ENCODE data around the gene H1-8.

The H1-8 gene

DNA sequence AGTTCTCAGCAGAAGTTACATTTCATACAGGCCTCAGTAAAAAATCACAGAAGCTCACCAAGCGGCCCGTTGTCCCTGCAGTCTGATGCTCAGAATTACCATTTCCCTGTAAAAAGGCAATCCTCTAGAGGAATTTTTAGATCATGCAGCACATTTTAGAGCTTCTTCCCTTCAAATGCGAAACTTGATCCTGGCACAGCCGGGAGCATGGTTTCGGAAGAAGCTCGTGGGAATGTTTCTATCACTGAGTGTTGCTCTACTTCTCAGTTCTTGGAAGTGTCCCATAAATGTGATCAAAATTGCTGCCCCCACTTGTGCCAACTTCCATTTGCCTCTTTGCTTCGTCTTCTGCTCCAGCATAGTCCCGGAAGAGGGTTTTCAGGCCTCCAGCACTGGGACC lies 3.8 kb upstream of the H1-8 start (continued):
- TF ChIP-seq, protein P1, sequence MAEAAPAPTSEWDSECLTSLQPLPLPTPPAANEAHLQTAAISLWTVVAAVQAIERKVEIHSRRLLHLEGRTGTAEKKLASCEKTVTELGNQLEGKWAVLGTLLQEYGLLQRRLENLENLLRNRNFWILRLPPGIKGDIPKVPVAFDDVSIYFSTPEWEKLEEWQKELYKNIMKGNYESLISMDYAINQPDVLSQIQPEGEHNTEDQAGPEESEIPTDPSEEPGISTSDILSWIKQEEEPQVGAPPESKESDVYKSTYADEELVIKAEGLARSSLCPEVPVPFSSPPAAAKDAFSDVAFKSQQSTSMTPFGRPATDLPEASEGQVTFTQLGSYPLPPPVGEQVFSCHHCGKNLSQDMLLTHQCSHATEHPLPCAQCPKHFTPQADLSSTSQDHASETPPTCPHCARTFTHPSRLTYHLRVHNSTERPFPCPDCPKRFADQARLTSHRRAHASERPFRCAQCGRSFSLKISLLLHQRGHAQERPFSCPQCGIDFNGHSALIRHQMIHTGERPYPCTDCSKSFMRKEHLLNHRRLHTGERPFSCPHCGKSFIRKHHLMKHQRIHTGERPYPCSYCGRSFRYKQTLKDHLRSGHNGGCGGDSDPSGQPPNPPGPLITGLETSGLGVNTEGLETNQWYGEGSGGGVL (tag by site-specific recombination; IDR thresholded peaks at IDR 0.05): no peak
- TF ChIP-seq, protein P2, sequence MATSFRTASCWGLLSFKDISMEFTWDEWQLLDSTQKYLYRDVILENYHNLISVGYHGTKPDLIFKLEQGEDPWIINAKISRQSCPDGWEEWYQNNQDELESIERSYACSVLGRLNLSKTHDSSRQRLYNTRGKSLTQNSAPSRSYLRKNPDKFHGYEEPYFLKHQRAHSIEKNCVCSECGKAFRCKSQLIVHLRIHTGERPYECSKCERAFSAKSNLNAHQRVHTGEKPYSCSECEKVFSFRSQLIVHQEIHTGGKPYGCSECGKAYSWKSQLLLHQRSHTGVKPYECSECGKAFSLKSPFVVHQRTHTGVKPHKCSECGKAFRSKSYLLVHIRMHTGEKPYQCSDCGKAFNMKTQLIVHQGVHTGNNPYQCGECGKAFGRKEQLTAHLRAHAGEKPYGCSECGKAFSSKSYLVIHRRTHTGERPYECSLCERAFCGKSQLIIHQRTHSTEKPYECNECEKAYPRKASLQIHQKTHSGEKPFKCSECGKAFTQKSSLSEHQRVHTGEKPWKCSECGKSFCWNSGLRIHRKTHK (tag by site-specific recombination; IDR thresholded peaks at IDR 0.05): no peak
- TF ChIP-seq ZNF416 (tag by site-specific recombination; IDR thresholded peaks at IDR 0.05): no peak
- TF ChIP-seq ZNF274 (IDR thresholded peaks at IDR 0.05; ENCODE audit: low read length): no peak
- TF ChIP-seq ZNF274 (tag by site-specific recombination; IDR thresholded peaks at IDR 0.05; ENCODE audit: borderline replicate concordance): no peak
- no peak for TF ChIP-seq ZNF664 (tag by site-specific recombination; IDR thresholded peaks at IDR 0.05)
- TF ChIP-seq ZNF677 (tag by site-specific recombination; IDR thresholded peaks at IDR 0.05): no peak
- TF ChIP-seq SP7 (tag by site-specific recombination; IDR thresholded peaks at IDR 0.05): no peak

DNA sequence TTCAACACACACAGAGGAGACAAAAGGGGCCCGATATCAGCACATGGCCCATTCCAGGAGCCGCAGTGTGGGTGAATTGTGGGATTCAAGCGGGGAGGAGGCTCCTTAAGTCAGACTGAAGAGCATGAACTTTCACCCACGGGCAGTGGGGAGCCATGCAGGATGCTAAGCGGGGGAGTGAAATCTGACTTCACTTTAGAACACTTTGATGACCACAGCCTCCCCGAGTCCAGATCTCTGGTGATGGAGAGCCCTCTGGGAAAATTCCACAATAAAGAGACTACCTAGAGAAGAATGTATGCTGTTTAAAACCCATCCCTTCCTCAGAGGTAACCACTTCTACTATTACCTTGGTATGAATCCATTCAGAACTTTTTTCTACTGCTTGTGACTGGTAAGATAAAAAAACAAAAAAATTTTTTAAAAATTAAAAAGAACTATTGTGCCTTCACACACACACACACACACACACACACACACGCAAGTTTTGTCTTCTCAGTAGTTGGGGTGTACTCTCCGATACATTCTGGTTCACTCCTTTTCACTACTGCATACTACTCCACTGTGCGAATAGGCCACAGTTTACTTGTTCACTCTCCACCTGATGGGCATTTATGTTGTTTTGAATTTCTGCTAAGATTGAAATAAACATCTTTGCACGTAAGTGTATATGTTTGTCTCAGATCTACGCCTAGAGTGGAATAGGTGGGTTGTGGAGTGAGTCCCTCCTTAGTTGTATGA lies 2.0 kb upstream of the H1-8 start:
- CTCF ChIA-PET: interaction anchor here (0.6 to 0.7 kb wide), 2 partner anchors 14 to 92 kb away, joined by 3 read pairs; no protein-coding TSS in a partner anchor
- Histone ChIP-seq H3K4me3 (ENCODE audit: low read depth, low read length) (no peak overlapping the region), H3K27ac (ENCODE audit: extremely low read depth, low read depth, low read length) (no peak overlapping the region), H3K9me3 (ENCODE audit: control insufficient read depth, insufficient read depth, low read depth, low read length) (no peaks in the 10 kb centered on the region), H3K36me3 (ENCODE audit: control insufficient read depth in 2 of 2, insufficient read depth in 1 of 2, low read length in 2 of 2) (no peaks in the 10 kb centered on the region), H3K4me1 (ENCODE audit: control insufficient read depth, insufficient read depth, low read length) (no peaks in the 10 kb centered on the region)
- TF ChIP-seq ZNF121 (tag by site-specific recombination; IDR thresholded peaks at IDR 0.05) (peak; percentile 55; the same call in 1 of the 2 replicates), EGR2 (tag by site-specific recombination; IDR thresholded peaks at IDR 0.05; ENCODE audit: low read depth) (peak; percentile 36; the same call in 1 of the 2 replicates), ZNF146 (tag by site-specific recombination; IDR thresholded peaks at IDR 0.05) (peak; percentile 92), ZEB2 (tag by site-specific recombination; IDR thresholded peaks at IDR 0.05) (no peak), ZNF311 (tag by site-specific recombination; IDR thresholded peaks at IDR 0.05; ENCODE audit: borderline replicate concordance) (no peak)
- POLR2A ChIA-PET: no interaction called here

DNA sequence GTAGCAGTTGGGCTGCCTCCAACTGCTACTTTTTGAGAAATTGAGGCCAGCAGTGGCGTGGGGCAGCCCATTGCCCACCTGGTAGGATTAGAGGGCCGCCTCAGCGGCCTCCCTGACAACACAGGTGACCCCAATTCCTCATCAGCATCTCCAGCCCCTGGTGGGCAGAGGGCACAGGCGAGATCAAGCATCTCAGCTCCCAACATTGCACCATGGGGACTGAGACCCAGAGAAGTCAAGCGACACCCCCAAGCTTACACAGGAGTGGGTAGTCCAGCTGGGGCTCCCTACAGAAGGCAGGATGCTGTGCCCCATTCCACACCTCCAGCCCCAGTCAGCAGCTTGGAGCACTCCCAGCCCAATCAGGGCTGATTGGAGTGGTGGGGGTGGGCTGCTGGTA lies 228 bp upstream of the H1-8 start:
- ChIA-PET CTCF (no interaction called here), POLR2A (no interaction called here)
- no peaks in the 10 kb centered on the region for H3K36me3 ChIP-seq (ENCODE audit: control insufficient read depth in 2 of 2, insufficient read depth in 1 of 2, low read length in 2 of 2)
- no peak overlapping the region for H3K4me3 ChIP-seq (ENCODE audit: low read depth, low read length)
- no peak overlapping the region for H3K27ac ChIP-seq (ENCODE audit: extremely low read depth, low read depth, low read length)
- H3K9me3 ChIP-seq (ENCODE audit: control insufficient read depth, insufficient read depth, low read depth, low read length): no peaks in the 10 kb centered on the region
- H3K4me1 ChIP-seq (ENCODE audit: control insufficient read depth, insufficient read depth, low read length): no peaks in the 10 kb centered on the region
- no peak for TF ChIP-seq ZNF302 (tag by site-specific recombination; IDR thresholded peaks at IDR 0.05; ENCODE audit: low read depth)
- no peak for TF ChIP-seq BCL11B (tag by site-specific recombination; IDR thresholded peaks at IDR 0.05; ENCODE audit: low read depth)
- TF ChIP-seq, protein P3, sequence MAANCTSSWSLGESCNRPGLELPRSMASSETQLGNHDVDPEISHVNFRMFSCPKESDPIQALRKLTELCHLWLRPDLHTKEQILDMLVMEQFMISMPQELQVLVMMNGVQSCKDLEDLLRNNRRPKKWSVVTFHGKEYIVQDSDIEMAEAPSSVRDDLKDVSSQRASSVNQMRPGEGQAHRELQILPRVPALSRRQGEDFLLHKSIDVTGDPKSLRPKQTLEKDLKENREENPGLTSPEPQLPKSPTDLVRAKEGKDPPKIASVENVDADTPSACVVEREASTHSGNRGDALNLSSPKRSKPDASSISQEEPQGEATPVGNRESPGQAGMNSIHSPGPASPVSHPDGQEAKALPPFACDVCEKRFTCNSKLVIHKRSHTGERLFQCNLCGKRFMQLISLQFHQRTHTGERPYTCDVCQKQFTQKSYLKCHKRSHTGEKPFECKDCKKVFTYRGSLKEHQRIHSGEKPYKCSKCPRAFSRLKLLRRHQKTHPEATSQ (tag by site-specific recombination; IDR thresholded peaks at IDR 0.05): no peak
- TF ChIP-seq ZNF426 (tag by site-specific recombination; IDR thresholded peaks at IDR 0.05): no peak
- TF ChIP-seq ZFHX2 (tag by site-specific recombination; conservative IDR thresholded peaks at IDR 0.05): no peak
- TF ChIP-seq, protein P4, sequence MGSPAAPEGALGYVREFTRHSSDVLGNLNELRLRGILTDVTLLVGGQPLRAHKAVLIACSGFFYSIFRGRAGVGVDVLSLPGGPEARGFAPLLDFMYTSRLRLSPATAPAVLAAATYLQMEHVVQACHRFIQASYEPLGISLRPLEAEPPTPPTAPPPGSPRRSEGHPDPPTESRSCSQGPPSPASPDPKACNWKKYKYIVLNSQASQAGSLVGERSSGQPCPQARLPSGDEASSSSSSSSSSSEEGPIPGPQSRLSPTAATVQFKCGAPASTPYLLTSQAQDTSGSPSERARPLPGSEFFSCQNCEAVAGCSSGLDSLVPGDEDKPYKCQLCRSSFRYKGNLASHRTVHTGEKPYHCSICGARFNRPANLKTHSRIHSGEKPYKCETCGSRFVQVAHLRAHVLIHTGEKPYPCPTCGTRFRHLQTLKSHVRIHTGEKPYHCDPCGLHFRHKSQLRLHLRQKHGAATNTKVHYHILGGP (tag by site-specific recombination; IDR thresholded peaks at IDR 0.05): no peak
- TF ChIP-seq, protein P5, sequence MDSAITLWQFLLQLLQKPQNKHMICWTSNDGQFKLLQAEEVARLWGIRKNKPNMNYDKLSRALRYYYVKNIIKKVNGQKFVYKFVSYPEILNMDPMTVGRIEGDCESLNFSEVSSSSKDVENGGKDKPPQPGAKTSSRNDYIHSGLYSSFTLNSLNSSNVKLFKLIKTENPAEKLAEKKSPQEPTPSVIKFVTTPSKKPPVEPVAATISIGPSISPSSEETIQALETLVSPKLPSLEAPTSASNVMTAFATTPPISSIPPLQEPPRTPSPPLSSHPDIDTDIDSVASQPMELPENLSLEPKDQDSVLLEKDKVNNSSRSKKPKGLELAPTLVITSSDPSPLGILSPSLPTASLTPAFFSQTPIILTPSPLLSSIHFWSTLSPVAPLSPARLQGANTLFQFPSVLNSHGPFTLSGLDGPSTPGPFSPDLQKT (IDR thresholded peaks at IDR 0.05; ENCODE audit: borderline replicate concordance, low read depth, low read length): no peak
- no peak for TF ChIP-seq ZNF433 (tag by site-specific recombination; IDR thresholded peaks at IDR 0.05; ENCODE audit: low read depth)
